ENCODE results near the gene DIP2A.

Gene DIP2A

GRCh38 chr21:46454142-46454541 is 4.5 kb upstream of the DIP2A start:
- no peaks in the 10 kb centered on the region for H3F3A ChIP-seq (ENCODE audit: control insufficient read depth, insufficient read depth)
- no peaks in the 10 kb centered on the region for H3K27me3 ChIP-seq (ENCODE audit: control insufficient read depth, low read length)
- H3K27ac ChIP-seq (ENCODE audit: low read depth, low read length) = no peak overlapping the region
- H3K36me3 ChIP-seq (ENCODE audit: control insufficient read depth, low read length) = peaks cover 80% of the 10 kb centered on the region
- peaks cover 92% of the 10 kb centered on the region for H3K79me2 ChIP-seq (ENCODE audit: control insufficient read depth, low read length)
- no peaks in the 10 kb centered on the region for H4K20me1 ChIP-seq (ENCODE audit: control insufficient read depth, insufficient read depth, low read depth, low read length)
- H3K4me2 ChIP-seq (ENCODE audit: low read length) = no peak overlapping the region
- H3K4me1 ChIP-seq (ENCODE audit: control insufficient read depth, low read length) = peaks cover 17% of the 10 kb centered on the region
- peaks cover 2% of the 10 kb centered on the region; the same call in 1 of the 2 replicates for H3K9me3 ChIP-seq (ENCODE audit: control insufficient read depth, insufficient read depth, low read length)
- TF ChIP-seq EZH2phosphoT487 (IDR thresholded peaks at IDR 0.05; ENCODE audit: borderline replicate concordance, low read length) (no peak), CTCF (IDR thresholded peaks at IDR 0.05; ENCODE audit: low read depth, low read length, poor library complexity, severe bottlenecking) (no peak)
- H3K4me3 ChIP-seq (ENCODE audit: low read length) = no peak overlapping the region
- no peaks in the 10 kb centered on the region for H3K9me2 ChIP-seq (replicated peaks; ENCODE audit: control insufficient read depth, low read length)

GRCh38 chr21:46454634-46455390 is 3.9 kb upstream of the DIP2A start:
- Histone ChIP-seq H4K20me1 (ENCODE audit: control insufficient read depth, insufficient read depth, low read depth, low read length) (no peaks in the 10 kb centered on the region), H3K4me3 (ENCODE audit: low read length) (no peak overlapping the region), H3K79me2 (ENCODE audit: control insufficient read depth, low read length) (peaks cover 90% of the 10 kb centered on the region), H3K4me1 (ENCODE audit: control insufficient read depth, low read length) (peaks cover 20% of the 10 kb centered on the region), H3K27me3 (ENCODE audit: control insufficient read depth, low read length) (no peaks in the 10 kb centered on the region), H3K27ac (ENCODE audit: low read depth, low read length) (no peak overlapping the region), H3K36me3 (ENCODE audit: control insufficient read depth, low read length) (peaks cover 76% of the 10 kb centered on the region), H3K9me2 (replicated peaks; ENCODE audit: control insufficient read depth, low read length) (no peaks in the 10 kb centered on the region), H3K4me2 (ENCODE audit: low read length) (no peak overlapping the region), H3F3A (ENCODE audit: control insufficient read depth, insufficient read depth) (no peaks in the 10 kb centered on the region), H3K9me3 (ENCODE audit: control insufficient read depth, insufficient read depth, low read length) (peaks cover 2% of the 10 kb centered on the region; the same call in 1 of the 2 replicates)
- TF ChIP-seq CTCF (IDR thresholded peaks at IDR 0.05; ENCODE audit: low read depth, low read length, poor library complexity, severe bottlenecking) (no peak), EZH2phosphoT487 (IDR thresholded peaks at IDR 0.05; ENCODE audit: borderline replicate concordance, low read length) (no peak)

- H4K20me1 ChIP-seq (ENCODE audit: control insufficient read depth, insufficient read depth, low read depth, low read length) = no peaks in the 10 kb centered on the region
- H3K4me3 ChIP-seq (ENCODE audit: low read length) = no peak overlapping the region
- H3K9me3 ChIP-seq (ENCODE audit: control insufficient read depth, insufficient read depth, low read length) = no peaks in the 10 kb centered on the region
- H3K27me3 ChIP-seq (ENCODE audit: control insufficient read depth, low read length) = no peaks in the 10 kb centered on the region
- H3K27ac ChIP-seq (ENCODE audit: low read depth, low read length) = no peak overlapping the region
- TF ChIP-seq EZH2phosphoT487 (IDR thresholded peaks at IDR 0.05; ENCODE audit: borderline replicate concordance, low read length) (no peak), CTCF (IDR thresholded peaks at IDR 0.05; ENCODE audit: low read depth, low read length, poor library complexity, severe bottlenecking) (no peak)
- no peaks in the 10 kb centered on the region for H3K9me2 ChIP-seq (replicated peaks; ENCODE audit: control insufficient read depth, low read length)
- 0 out of 2 replicates have a peak overlapping the region, but pooled peaks have one; percentile 89 for H3K4me2 ChIP-seq (ENCODE audit: low read length)
- peaks cover 90% of the 10 kb centered on the region for H3K79me2 ChIP-seq (ENCODE audit: control insufficient read depth, low read length)
- peaks cover 68% of the 10 kb centered on the region for H3K36me3 ChIP-seq (ENCODE audit: control insufficient read depth, low read length)
- peaks cover 27% of the 10 kb centered on the region for H3K4me1 ChIP-seq (ENCODE audit: control insufficient read depth, low read length)
- peaks cover 3% of the 10 kb centered on the region; the same call in 1 of the 2 replicates for H3F3A ChIP-seq (ENCODE audit: control insufficient read depth, insufficient read depth)
These were observed 2.9 kb upstream of the DIP2A start for GRCh38 chr21:46455575-46456385.
